Ishikawa (cell line): Measurements from ENCODE around the gene ARHGAP9.
A peak's percentile ranks its signal among the peaks of the same experiment; 100 is the strongest.

Experiments
- CEBPB ChIP-seq: IDR thresholded peaks from 2 replicates; pipeline ENCODE4 v1.6.1; 2012
- CREB1 ChIP-seq: IDR thresholded peaks from 2 replicates; pipeline ENCODE4 v1.6.1; 2012; ENCODE audit warnings: low read depth
- EGR1 ChIP-seq: IDR thresholded peaks from 2 replicates; pipeline ENCODE4 v1.6.1; 2012
- EP300 ChIP-seq: IDR thresholded peaks from 2 replicates; pipeline ENCODE4 v1.6.1; 2012; ENCODE audit warnings: borderline replicate concordance
- FOXM1 ChIP-seq: IDR thresholded peaks from 2 replicates; pipeline ENCODE4 v1.6.1; 2012; ENCODE audit warnings: low read depth, borderline replicate concordance
- MAX ChIP-seq: IDR thresholded peaks from 2 replicates; pipeline ENCODE4 v1.6.1; 2012
- NFIC ChIP-seq: IDR thresholded peaks from 2 replicates; pipeline ENCODE4 v1.6.1; 2012
- RAD21 ChIP-seq: IDR thresholded peaks from 2 replicates; pipeline ENCODE4 v1.6.1; 2012; ENCODE audit warnings: low read depth
- REST ChIP-seq: IDR thresholded peaks from 2 replicates; pipeline ENCODE4 v1.6.1; 2012; ENCODE audit warnings: low read depth, mild to moderate bottlenecking
- TAF1 ChIP-seq: IDR thresholded peaks from 2 replicates; pipeline ENCODE4 v1.6.1; 2012; ENCODE audit warnings: low read depth, mild to moderate bottlenecking
- TCF12 ChIP-seq: IDR thresholded peaks from 2 replicates; pipeline ENCODE4 v1.6.1; 2012; ENCODE audit warnings: low read depth
- TEAD4 ChIP-seq: IDR thresholded peaks from 2 replicates; pipeline ENCODE4 v1.6.1; 2012
- USF1 ChIP-seq: IDR thresholded peaks from 2 replicates; pipeline ENCODE4 v1.6.1; 2012
- YY1 ChIP-seq: IDR thresholded peaks from 2 replicates; pipeline ENCODE4 v1.6.1; 2012; ENCODE audit warnings: low read depth
- ZBTB7A ChIP-seq: IDR thresholded peaks from 2 replicates; pipeline ENCODE4 v1.6.1; 2012; ENCODE audit warnings: low read depth

Gene ARHGAP9

GRCh38 chr12:57464569-57464968, 15.1 kb downstream of the ARHGAP9 start:
- no peak for TF ChIP-seq TCF12
- no peak for TF ChIP-seq MAX
- no peak for TF ChIP-seq YY1
- no peak for TF ChIP-seq TEAD4
- TF ChIP-seq EP300: no peak

GRCh38 chr12:57462912-57463253, 16.8 kb downstream of the ARHGAP9 start:
- TF ChIP-seq TAF1: 0 out of 2 replicates have a peak, but pooled peaks have one; percentile 27
- TF ChIP-seq MAX: no peak

- no peak for TF ChIP-seq TCF12
- TF ChIP-seq TEAD4: no peak
- 0 out of 2 replicates have a peak, but pooled peaks have one; percentile 17 for TF ChIP-seq CREB1
- TF ChIP-seq TAF1: no peak; the same call in 1 of the 2 replicates
- TF ChIP-seq FOXM1: 0 out of 2 replicates have a peak, but pooled peaks have one; percentile 6
- no peak; the same call in 1 of the 2 replicates for TF ChIP-seq YY1
- no peak for TF ChIP-seq CEBPB
- peak; percentile 22; the same call in 1 of the 2 replicates for TF ChIP-seq NFIC
- TF ChIP-seq REST: no peak
- TF ChIP-seq MAX: peak; percentile 75; the same call in 1 of the 2 replicates
- no peak for TF ChIP-seq EGR1
- TF ChIP-seq USF1: 0 out of 2 replicates have a peak, but pooled peaks have one; percentile 6
- TF ChIP-seq RAD21: peak; percentile 92
- no peak for TF ChIP-seq ZBTB7A
- no peak for TF ChIP-seq EP300
Observed at GRCh38 chr12:57462251-57462911, 17.3 kb downstream of the ARHGAP9 start.

- TF ChIP-seq MAX (no peak), EP300 (no peak), USF1 (no peak), CREB1 (no peak), YY1 (no peak), EGR1 (peak; percentile 87), CEBPB (no peak), TAF1 (no peak), TCF12 (0 out of 2 replicates have a peak, but pooled peaks have one; percentile 4), FOXM1 (no peak), ZBTB7A (peak; percentile 44)
Observed at GRCh38 chr12:57461917-57462250, 17.8 kb downstream of the ARHGAP9 start.

- TF ChIP-seq CEBPB (no peak), EP300 (0 out of 2 replicates have a peak, but pooled peaks have one; percentile 14), TCF12 (0 out of 2 replicates have a peak, but pooled peaks have one; percentile 3), RAD21 (no peak), TEAD4 (peak; percentile 48), ZBTB7A (peak; percentile 51; the same call in 1 of the 2 replicates), NFIC (no peak)
Observed at GRCh38 chr12:57461276-57461916, 18.3 kb downstream of the ARHGAP9 start.

- TF ChIP-seq NFIC: 0 out of 2 replicates have a peak, but pooled peaks have one; percentile 6
- TF ChIP-seq RAD21: no peak
Observed at GRCh38 chr12:57460841-57461275, 18.8 kb downstream of the ARHGAP9 start.

- TF ChIP-seq YY1 (no peak), ZBTB7A (no peak), USF1 (no peak), RAD21 (no peak), NFIC (no peak), CREB1 (no peak), CEBPB (no peak), EP300 (no peak), FOXM1 (no peak), TCF12 (no peak), EGR1 (no peak), MAX (no peak), TAF1 (no peak), REST (no peak), TEAD4 (no peak)
Observed at GRCh38 chr12:57460468-57460784, 19.2 kb downstream of the ARHGAP9 start.
